ENCODE data around the gene PRKCG.

PRKCG gene

GRCh38 chr19:53872762-53873161 is 9.2 kb upstream of the PRKCG start:
- no peak for DNase-seq (ENCODE audit: low spot score)

GRCh38 chr19:53873773-53874605 is 8.0 kb upstream of the PRKCG start:
- no peak for DNase-seq (ENCODE audit: low spot score)

- no peak for DNase-seq (ENCODE audit: low spot score)
These were observed 7.4 kb upstream of the PRKCG start for GRCh38 chr19:53874606-53874990.

- DNase-seq (ENCODE audit: low spot score), result no peak
These were observed 6.2 kb upstream of the PRKCG start for GRCh38 chr19:53875602-53876325.

GRCh38 chr19:53876651-53877224 is 5.3 kb upstream of the PRKCG start:
- no peak for DNase-seq (ENCODE audit: low spot score)

- DNase-seq (ENCODE audit: low spot score), result no peak
These were observed 4.6 kb upstream of the PRKCG start for GRCh38 chr19:53877361-53877766.

GRCh38 chr19:53878776-53879139 is 3.2 kb upstream of the PRKCG start:
- DNase-seq (ENCODE audit: low spot score), result no peak

- DNase-seq (ENCODE audit: low spot score), result peak; percentile 85
These were observed 2.6 kb upstream of the PRKCG start for GRCh38 chr19:53879140-53880081.

GRCh38 chr19:53880711-53881481 is 1.1 kb upstream of the PRKCG start:
- DNase-seq (ENCODE audit: low spot score), result no peak

- no peak for DNase-seq (ENCODE audit: low spot score)
These were observed 524 bp downstream of the PRKCG start for GRCh38 chr19:53882391-53883050.

GRCh38 chr19:53883231-53883661 is 1.2 kb downstream of the PRKCG start:
- DNase-seq (ENCODE audit: low spot score), result no peak

GRCh38 chr19:53883741-53884140 is 1.7 kb downstream of the PRKCG start:
- DNase-seq (ENCODE audit: low spot score), result no peak

- DNase-seq (ENCODE audit: low spot score), result no peak
These were observed 2.3 kb downstream of the PRKCG start for GRCh38 chr19:53884256-53884655.

GRCh38 chr19:53885036-53885435 is 3.0 kb downstream of the PRKCG start:
- no peak for DNase-seq (ENCODE audit: low spot score)

GRCh38 chr19:53892301-53892980 is 10.4 kb downstream of the PRKCG start:
- DNase-seq (ENCODE audit: low spot score), result no peak

GRCh38 chr19:53892981-53893325 is 11.0 kb downstream of the PRKCG start:
- DNase-seq (ENCODE audit: low spot score), result no peak

GRCh38 chr19:53894707-53895106 is 12.7 kb downstream of the PRKCG start:
- no peak for DNase-seq (ENCODE audit: low spot score)

- DNase-seq (ENCODE audit: low spot score), result no peak
These were observed 14.7 kb downstream of the PRKCG start for GRCh38 chr19:53896682-53897081.

- no peak for DNase-seq (ENCODE audit: low spot score)
These were observed 15.5 kb downstream of the PRKCG start for GRCh38 chr19:53897459-53897858.

GRCh38 chr19:53898166-53898565 is 16.2 kb downstream of the PRKCG start:
- no peak for DNase-seq (ENCODE audit: low spot score)
